B cell (primary cell): ENCODE results near the gene ZNF398.

Experiments used
- EZH2 ChIP-seq: IDR thresholded peaks from 2 replicates; pipeline ENCODE4 v1.6.1; 2012; ENCODE audit warnings: borderline replicate concordance, low read depth, mild to moderate bottlenecking, moderate library complexity, low read length; ENCODE audit not compliant: insufficient read depth, poor library complexity, severe bottlenecking
- TF ChIP-seq, protein P1 (sequence below): fragments of 200-600 bp; IDR thresholded peaks from one replicate; pipeline ENCODE4 v1.8.0; 2022; ENCODE audit warnings: antibody characterized with exemption, mild to moderate bottlenecking

GRCh38 chr7:149217570-149217969 is 70.3 kb downstream of the ZNF398 start:
- TF ChIP-seq, protein P1, sequence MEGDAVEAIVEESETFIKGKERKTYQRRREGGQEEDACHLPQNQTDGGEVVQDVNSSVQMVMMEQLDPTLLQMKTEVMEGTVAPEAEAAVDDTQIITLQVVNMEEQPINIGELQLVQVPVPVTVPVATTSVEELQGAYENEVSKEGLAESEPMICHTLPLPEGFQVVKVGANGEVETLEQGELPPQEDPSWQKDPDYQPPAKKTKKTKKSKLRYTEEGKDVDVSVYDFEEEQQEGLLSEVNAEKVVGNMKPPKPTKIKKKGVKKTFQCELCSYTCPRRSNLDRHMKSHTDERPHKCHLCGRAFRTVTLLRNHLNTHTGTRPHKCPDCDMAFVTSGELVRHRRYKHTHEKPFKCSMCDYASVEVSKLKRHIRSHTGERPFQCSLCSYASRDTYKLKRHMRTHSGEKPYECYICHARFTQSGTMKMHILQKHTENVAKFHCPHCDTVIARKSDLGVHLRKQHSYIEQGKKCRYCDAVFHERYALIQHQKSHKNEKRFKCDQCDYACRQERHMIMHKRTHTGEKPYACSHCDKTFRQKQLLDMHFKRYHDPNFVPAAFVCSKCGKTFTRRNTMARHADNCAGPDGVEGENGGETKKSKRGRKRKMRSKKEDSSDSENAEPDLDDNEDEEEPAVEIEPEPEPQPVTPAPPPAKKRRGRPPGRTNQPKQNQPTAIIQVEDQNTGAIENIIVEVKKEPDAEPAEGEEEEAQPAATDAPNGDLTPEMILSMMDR: no peak
- no peak for TF ChIP-seq EZH2
